ENCODE results near the gene MAP3K12.
"Not testable (repeated sequence)": the region's sequence is repeated elsewhere in the genome, so short reads cannot be mapped to it uniquely, and the experiment has no call there.

MAP3K12 gene

GRCh38 chr12:53485955-53486735 lies 13.1 kb downstream of the MAP3K12 start:
- Histone ChIP-seq H3K27me3 (ENCODE audit: low read depth, low read length) (no peaks in the 10 kb centered on the region), H3K4me1 (ENCODE audit: control insufficient read depth in 1 of 2, insufficient read depth in 2 of 2, low read length in 2 of 2) (no peaks in the 10 kb centered on the region), H3K4me3 (ENCODE audit: low read depth in 1 of 2, low read length in 2 of 2) (no peak overlapping the region), H3K36me3 (ENCODE audit: control insufficient read depth in 1 of 2, insufficient read depth in 2 of 2, low read length in 2 of 2) (peaks cover 47 to 59% of the 10 kb centered on the region in 2 donors), H3K9me3 (ENCODE audit: control insufficient read depth in 1 of 2, low read length in 2 of 2) (no peaks in the 10 kb centered on the region), H3K27ac (ENCODE audit: low read length) (no peak overlapping the region)

GRCh38 chr12:53484686-53485575 lies 14.3 kb downstream of the MAP3K12 start:
- Histone ChIP-seq H3K9me3 (ENCODE audit: control insufficient read depth in 1 of 2, low read length in 2 of 2) (no peaks in the 10 kb centered on the region), H3K4me1 (ENCODE audit: control insufficient read depth in 1 of 2, insufficient read depth in 2 of 2, low read length in 2 of 2) (peaks cover 0 to 4% of the 10 kb centered on the region in 2 donors), H3K27me3 (ENCODE audit: low read depth, low read length) (no peaks in the 10 kb centered on the region), H3K27ac (ENCODE audit: low read length) (no peak overlapping the region), H3K4me3 (ENCODE audit: low read depth in 1 of 2, low read length in 2 of 2) (no peak overlapping the region), H3K36me3 (ENCODE audit: control insufficient read depth in 1 of 2, insufficient read depth in 2 of 2, low read length in 2 of 2) (peaks cover 56 to 69% of the 10 kb centered on the region in 2 donors)

GRCh38 chr12:53483979-53484377 lies 15.3 kb downstream of the MAP3K12 start:
- H3K4me3 ChIP-seq (ENCODE audit: low read depth in 1 of 2, low read length in 2 of 2), result no peak overlapping the region
- H3K4me1 ChIP-seq (ENCODE audit: control insufficient read depth in 1 of 2, insufficient read depth in 2 of 2, low read length in 2 of 2), result peaks cover 0 to 4% of the 10 kb centered on the region in 2 donors
- no peaks in the 10 kb centered on the region for H3K27me3 ChIP-seq (ENCODE audit: low read depth, low read length)
- no peaks in the 10 kb centered on the region for H3K9me3 ChIP-seq (ENCODE audit: control insufficient read depth in 1 of 2, low read length in 2 of 2)
- H3K27ac ChIP-seq (ENCODE audit: low read length), result no peak overlapping the region
- H3K36me3 ChIP-seq (ENCODE audit: control insufficient read depth in 1 of 2, insufficient read depth in 2 of 2, low read length in 2 of 2), result peaks cover 65 to 78% of the 10 kb centered on the region in 2 donors

GRCh38 chr12:53483225-53483978 lies 15.9 kb downstream of the MAP3K12 start:
- no peak overlapping the region for H3K27ac ChIP-seq (ENCODE audit: low read length)
- peaks cover 68 to 84% of the 10 kb centered on the region in 2 donors for H3K36me3 ChIP-seq (ENCODE audit: control insufficient read depth in 1 of 2, insufficient read depth in 2 of 2, low read length in 2 of 2)
- H3K9me3 ChIP-seq (ENCODE audit: control insufficient read depth in 1 of 2, low read length in 2 of 2), result no peaks in the 10 kb centered on the region
- no peak overlapping the region for H3K4me3 ChIP-seq (ENCODE audit: low read depth in 1 of 2, low read length in 2 of 2)
- H3K4me1 ChIP-seq (ENCODE audit: control insufficient read depth in 1 of 2, insufficient read depth in 2 of 2, low read length in 2 of 2), result peaks cover 0 to 4% of the 10 kb centered on the region in 2 donors
- H3K27me3 ChIP-seq (ENCODE audit: low read depth, low read length), result no peaks in the 10 kb centered on the region

- H3K27ac ChIP-seq (ENCODE audit: low read length), result no peak overlapping the region
Observed at GRCh38 chr12:53482626-53483168, 16.6 kb downstream of the MAP3K12 start.

GRCh38 chr12:53481939-53482586 lies 17.2 kb downstream of the MAP3K12 start:
- peaks cover 0 to 4% of the 10 kb centered on the region in 2 donors for H3K4me1 ChIP-seq (ENCODE audit: control insufficient read depth in 1 of 2, insufficient read depth in 2 of 2, low read length in 2 of 2)
- H3K36me3 ChIP-seq (ENCODE audit: control insufficient read depth in 1 of 2, insufficient read depth in 2 of 2, low read length in 2 of 2), result peaks cover 68 to 78% of the 10 kb centered on the region in 2 donors
- no peak overlapping the region for H3K27ac ChIP-seq (ENCODE audit: low read length)
- H3K27me3 ChIP-seq (ENCODE audit: low read depth, low read length), result no peaks in the 10 kb centered on the region
- no peaks in the 10 kb centered on the region for H3K9me3 ChIP-seq (ENCODE audit: control insufficient read depth in 1 of 2, low read length in 2 of 2)
- no peak overlapping the region for H3K4me3 ChIP-seq (ENCODE audit: low read depth in 1 of 2, low read length in 2 of 2)

More at GRCh38 chr12:53482626-53483168, 16.6 kb downstream of the MAP3K12 start:
- no peak overlapping the region for H3K4me3 ChIP-seq (ENCODE audit: low read depth in 1 of 2, low read length in 2 of 2)
- H3K4me1 ChIP-seq (ENCODE audit: control insufficient read depth in 1 of 2, insufficient read depth in 2 of 2, low read length in 2 of 2), result peaks cover 0 to 4% of the 10 kb centered on the region in 2 donors
- no peaks in the 10 kb centered on the region for H3K27me3 ChIP-seq (ENCODE audit: low read depth, low read length)
- H3K36me3 ChIP-seq (ENCODE audit: control insufficient read depth in 1 of 2, insufficient read depth in 2 of 2, low read length in 2 of 2), result peaks cover 72 to 84% of the 10 kb centered on the region in 2 donors
- H3K9me3 ChIP-seq (ENCODE audit: control insufficient read depth in 1 of 2, low read length in 2 of 2), result no peaks in the 10 kb centered on the region

- not testable (repeated sequence) for H3K9me3 ChIP-seq (ENCODE audit: control insufficient read depth in 1 of 2, low read length in 2 of 2)
Observed at GRCh38 chr12:53481458-53481857, 17.8 kb downstream of the MAP3K12 start.

GRCh38 chr12:53480491-53481442 lies 18.5 kb downstream of the MAP3K12 start:
- peaks cover 72 to 75% of the 10 kb centered on the region in 2 donors for H3K36me3 ChIP-seq (ENCODE audit: control insufficient read depth in 1 of 2, insufficient read depth in 2 of 2, low read length in 2 of 2)
- H3K27me3 ChIP-seq (ENCODE audit: low read depth, low read length), result no peaks in the 10 kb centered on the region
- no peak overlapping the region for H3K4me3 ChIP-seq (ENCODE audit: low read depth in 1 of 2, low read length in 2 of 2)
- no peaks in the 10 kb centered on the region for H3K9me3 ChIP-seq (ENCODE audit: control insufficient read depth in 1 of 2, low read length in 2 of 2)
- no peak overlapping the region for H3K27ac ChIP-seq (ENCODE audit: low read length)
- H3K4me1 ChIP-seq (ENCODE audit: control insufficient read depth in 1 of 2, insufficient read depth in 2 of 2, low read length in 2 of 2), result peaks cover 0 to 14% of the 10 kb centered on the region in 2 donors

More at GRCh38 chr12:53481458-53481857, 17.8 kb downstream of the MAP3K12 start:
- H3K36me3 ChIP-seq (ENCODE audit: control insufficient read depth in 1 of 2, insufficient read depth in 2 of 2, low read length in 2 of 2), result peaks cover 72 to 75% of the 10 kb centered on the region in 2 donors
- H3K27me3 ChIP-seq (ENCODE audit: low read depth, low read length); H3K4me3 ChIP-seq (ENCODE audit: low read depth in 1 of 2, low read length in 2 of 2); H3K4me1 ChIP-seq (ENCODE audit: control insufficient read depth in 1 of 2, insufficient read depth in 2 of 2, low read length in 2 of 2); H3K27ac ChIP-seq (ENCODE audit: low read length): not testable (repeated sequence)

- Histone ChIP-seq H3K4me3 (ENCODE audit: low read depth in 1 of 2, low read length in 2 of 2) (no peak overlapping the region), H3K4me1 (ENCODE audit: control insufficient read depth in 1 of 2, insufficient read depth in 2 of 2, low read length in 2 of 2) (peaks cover 0 to 28% of the 10 kb centered on the region in 2 donors), H3K36me3 (ENCODE audit: control insufficient read depth in 1 of 2, insufficient read depth in 2 of 2, low read length in 2 of 2) (peaks cover 74 to 76% of the 10 kb centered on the region in 2 donors), H3K27me3 (ENCODE audit: low read depth, low read length) (no peaks in the 10 kb centered on the region), H3K9me3 (ENCODE audit: control insufficient read depth in 1 of 2, low read length in 2 of 2) (no peaks in the 10 kb centered on the region), H3K27ac (ENCODE audit: low read length) (peak overlapping the region; percentile 4)
Observed at GRCh38 chr12:53479331-53479730, 19.9 kb downstream of the MAP3K12 start.
